ENCODE results near the gene CADM4.

DNA sequence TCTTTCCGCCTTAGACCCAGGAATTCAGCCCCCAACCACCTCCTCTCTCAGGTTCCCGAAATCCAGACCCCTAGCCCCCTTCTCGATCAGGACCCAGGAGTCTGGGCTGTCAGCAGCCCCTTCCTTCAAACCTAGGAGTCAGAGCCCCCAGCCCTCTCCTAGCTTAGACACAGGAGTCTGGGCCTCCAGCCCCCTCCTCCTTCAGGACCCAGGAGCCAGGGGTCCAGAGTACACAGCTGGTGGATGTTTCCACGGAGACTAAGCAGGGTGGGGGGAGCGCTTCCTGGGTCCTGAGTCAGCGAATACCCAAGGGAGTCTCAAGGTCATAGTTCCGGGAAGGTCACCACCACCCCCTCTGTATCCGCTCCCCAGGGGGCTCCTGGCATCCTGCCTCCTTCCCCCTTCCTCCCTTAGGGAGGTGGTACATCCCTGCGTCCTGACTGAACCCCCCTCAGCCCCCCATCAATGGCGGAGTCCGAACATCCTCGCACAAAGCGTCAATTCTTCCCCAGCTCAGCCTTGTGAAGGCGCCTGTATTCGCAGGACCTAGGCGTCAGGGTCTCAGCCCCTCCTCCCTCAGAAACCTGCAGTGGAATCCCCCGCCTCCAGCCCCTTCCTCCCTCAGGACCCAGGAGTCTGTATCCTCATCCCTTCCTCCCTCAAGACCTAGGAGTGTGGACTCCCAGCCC is 4.6 kb downstream of the CADM4 start:
- TF ChIP-seq, protein P1, sequence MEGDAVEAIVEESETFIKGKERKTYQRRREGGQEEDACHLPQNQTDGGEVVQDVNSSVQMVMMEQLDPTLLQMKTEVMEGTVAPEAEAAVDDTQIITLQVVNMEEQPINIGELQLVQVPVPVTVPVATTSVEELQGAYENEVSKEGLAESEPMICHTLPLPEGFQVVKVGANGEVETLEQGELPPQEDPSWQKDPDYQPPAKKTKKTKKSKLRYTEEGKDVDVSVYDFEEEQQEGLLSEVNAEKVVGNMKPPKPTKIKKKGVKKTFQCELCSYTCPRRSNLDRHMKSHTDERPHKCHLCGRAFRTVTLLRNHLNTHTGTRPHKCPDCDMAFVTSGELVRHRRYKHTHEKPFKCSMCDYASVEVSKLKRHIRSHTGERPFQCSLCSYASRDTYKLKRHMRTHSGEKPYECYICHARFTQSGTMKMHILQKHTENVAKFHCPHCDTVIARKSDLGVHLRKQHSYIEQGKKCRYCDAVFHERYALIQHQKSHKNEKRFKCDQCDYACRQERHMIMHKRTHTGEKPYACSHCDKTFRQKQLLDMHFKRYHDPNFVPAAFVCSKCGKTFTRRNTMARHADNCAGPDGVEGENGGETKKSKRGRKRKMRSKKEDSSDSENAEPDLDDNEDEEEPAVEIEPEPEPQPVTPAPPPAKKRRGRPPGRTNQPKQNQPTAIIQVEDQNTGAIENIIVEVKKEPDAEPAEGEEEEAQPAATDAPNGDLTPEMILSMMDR (IDR thresholded peaks at IDR 0.05; ENCODE audit: poor library complexity): no peak
- TF ChIP-seq EZH2 (IDR thresholded peaks at IDR 0.05; ENCODE audit: borderline replicate concordance): no peak
